Hepatocyte (in vitro differentiated cells): ENCODE data around the gene WDR73.

ENCODE experiments used
- EZH2 ChIP-seq: fragments of 200-600 bp; sonication (generic); IDR thresholded peaks from 2 replicates; pipeline ENCODE4 v1.6.1; 2016; ENCODE audit warnings: antibody characterized with exemption, mild to moderate bottlenecking, borderline replicate concordance
- EZH2phosphoT487 ChIP-seq: fragments of 200-600 bp; sonication (generic); IDR thresholded peaks from one replicate; pipeline ENCODE4 v1.6.1; 2018; ENCODE audit warnings: antibody characterized with exemption, mild to moderate bottlenecking, low read depth, moderate library complexity; ENCODE audit not compliant: unreplicated experiment, severe bottlenecking
- TF ChIP-seq, protein P1 (sequence below): fragments of 200-600 bp; sonication (generic); IDR thresholded peaks from 2 replicates; pipeline ENCODE4 v1.5.1; 2016; ENCODE audit warnings: antibody characterized with exemption, mild to moderate bottlenecking; ENCODE audit not compliant: poor library complexity

- TF ChIP-seq, protein P1, sequence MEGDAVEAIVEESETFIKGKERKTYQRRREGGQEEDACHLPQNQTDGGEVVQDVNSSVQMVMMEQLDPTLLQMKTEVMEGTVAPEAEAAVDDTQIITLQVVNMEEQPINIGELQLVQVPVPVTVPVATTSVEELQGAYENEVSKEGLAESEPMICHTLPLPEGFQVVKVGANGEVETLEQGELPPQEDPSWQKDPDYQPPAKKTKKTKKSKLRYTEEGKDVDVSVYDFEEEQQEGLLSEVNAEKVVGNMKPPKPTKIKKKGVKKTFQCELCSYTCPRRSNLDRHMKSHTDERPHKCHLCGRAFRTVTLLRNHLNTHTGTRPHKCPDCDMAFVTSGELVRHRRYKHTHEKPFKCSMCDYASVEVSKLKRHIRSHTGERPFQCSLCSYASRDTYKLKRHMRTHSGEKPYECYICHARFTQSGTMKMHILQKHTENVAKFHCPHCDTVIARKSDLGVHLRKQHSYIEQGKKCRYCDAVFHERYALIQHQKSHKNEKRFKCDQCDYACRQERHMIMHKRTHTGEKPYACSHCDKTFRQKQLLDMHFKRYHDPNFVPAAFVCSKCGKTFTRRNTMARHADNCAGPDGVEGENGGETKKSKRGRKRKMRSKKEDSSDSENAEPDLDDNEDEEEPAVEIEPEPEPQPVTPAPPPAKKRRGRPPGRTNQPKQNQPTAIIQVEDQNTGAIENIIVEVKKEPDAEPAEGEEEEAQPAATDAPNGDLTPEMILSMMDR = no peak
- TF ChIP-seq EZH2 (no peak), EZH2phosphoT487 (no peak)
Measured at GRCh38 chr15:84645997-84646396, 8.1 kb downstream of the WDR73 start.
